ENCODE results near the gene GEN1.

GEN1 gene

DNA sequence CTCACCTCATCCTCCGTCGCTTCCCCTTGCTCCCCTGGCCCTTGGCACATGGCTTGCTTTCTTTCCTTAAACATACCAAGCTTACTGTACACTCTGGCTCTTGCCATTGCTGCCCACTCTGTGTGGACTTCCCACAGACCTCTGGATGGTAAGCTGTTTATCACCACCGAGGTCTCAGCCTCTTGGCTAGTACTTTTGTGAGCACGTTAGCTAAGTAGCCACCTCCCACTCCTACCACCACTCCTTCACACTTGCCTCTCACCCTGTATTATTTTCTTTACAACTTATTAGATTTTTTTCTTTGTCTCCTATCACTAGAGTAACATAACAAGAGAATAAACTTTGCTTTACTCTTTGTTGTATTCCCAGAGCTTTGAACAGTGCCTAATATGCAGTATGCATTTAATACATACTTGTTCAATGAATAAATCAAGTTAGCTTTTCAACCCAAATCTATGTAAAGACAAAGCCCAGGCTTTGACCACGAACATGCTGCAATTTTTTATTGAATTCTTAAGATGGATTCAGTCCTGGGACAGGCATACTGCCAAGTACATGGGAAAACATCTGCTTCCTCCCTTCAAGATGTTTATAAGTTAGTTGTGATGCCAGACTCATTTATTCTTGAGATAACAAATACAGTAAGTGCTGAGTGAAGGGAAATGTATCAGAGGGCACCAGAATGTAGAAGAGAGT is 37.3 kb downstream of the GEN1 start:
- TF ChIP-seq, protein P1, sequence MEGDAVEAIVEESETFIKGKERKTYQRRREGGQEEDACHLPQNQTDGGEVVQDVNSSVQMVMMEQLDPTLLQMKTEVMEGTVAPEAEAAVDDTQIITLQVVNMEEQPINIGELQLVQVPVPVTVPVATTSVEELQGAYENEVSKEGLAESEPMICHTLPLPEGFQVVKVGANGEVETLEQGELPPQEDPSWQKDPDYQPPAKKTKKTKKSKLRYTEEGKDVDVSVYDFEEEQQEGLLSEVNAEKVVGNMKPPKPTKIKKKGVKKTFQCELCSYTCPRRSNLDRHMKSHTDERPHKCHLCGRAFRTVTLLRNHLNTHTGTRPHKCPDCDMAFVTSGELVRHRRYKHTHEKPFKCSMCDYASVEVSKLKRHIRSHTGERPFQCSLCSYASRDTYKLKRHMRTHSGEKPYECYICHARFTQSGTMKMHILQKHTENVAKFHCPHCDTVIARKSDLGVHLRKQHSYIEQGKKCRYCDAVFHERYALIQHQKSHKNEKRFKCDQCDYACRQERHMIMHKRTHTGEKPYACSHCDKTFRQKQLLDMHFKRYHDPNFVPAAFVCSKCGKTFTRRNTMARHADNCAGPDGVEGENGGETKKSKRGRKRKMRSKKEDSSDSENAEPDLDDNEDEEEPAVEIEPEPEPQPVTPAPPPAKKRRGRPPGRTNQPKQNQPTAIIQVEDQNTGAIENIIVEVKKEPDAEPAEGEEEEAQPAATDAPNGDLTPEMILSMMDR (conservative IDR thresholded peaks at IDR 0.05; ENCODE audit: low read depth), result no peak
- CTCF ChIA-PET, result interaction anchor here (0.5 to 0.6 kb wide), 2 partner anchors 134 to 633 kb away, joined by 3 to 4 read pairs; no protein-coding TSS in a partner anchor
- no peak overlapping the region for H3K27ac ChIP-seq
- POLR2A ChIA-PET (ENCODE audit: low non-redundant PET), result no interaction called here
- no peak for DNase-seq (ENCODE audit: low spot score)

DNA sequence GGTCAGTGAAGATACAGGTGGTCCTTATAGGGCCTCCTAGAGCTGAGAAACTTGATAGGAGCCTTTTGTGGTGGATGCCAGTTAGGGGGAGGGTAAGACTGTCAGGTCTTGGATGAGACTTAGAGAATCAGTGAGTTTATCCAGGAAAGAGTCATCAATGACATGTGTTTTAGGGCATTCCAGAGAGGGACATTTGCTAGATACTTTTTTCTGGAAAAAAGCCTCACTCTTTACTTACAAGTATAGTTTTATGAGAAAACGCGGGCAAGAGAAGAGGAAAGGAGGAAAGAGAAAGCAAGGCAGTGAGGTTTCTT is 37.8 kb downstream of the GEN1 start:
- TF ChIP-seq, protein P1 (conservative IDR thresholded peaks at IDR 0.05; ENCODE audit: low read depth), result no peak
- no peak for DNase-seq (ENCODE audit: low spot score)
- CTCF ChIA-PET, result interaction anchor here (0.6 kb wide), 1 partner anchor 135 kb away, joined by 4 read pairs; no protein-coding TSS in a partner anchor
- no peak overlapping the region for H3K27ac ChIP-seq
- POLR2A ChIA-PET (ENCODE audit: low non-redundant PET), result no interaction called here

DNA sequence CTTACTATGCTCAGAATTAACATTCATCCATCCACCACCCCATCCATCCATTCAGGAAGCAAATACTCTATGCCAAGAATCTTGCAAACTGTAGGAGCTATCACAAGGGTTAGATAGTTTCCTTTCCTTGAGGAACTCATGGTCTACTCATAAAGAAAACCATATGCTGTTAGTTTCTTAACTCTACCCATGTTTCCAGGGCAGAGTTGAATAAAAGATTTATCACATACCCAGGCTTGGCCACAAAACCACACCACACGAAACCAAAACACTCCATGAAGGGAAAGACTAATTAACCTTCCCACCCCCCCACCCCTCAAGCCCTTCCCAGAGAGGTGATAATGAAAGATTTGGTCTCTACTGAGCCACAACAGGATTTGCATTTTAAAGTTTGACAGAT is 38.6 kb downstream of the GEN1 start:
- no peak overlapping the region for H3K27ac ChIP-seq
- ChIA-PET CTCF (interaction anchor here (0.7 kb wide), 1 partner anchor 1831 kb away, joined by 3 read pairs; no protein-coding TSS in a partner anchor), POLR2A (ENCODE audit: low non-redundant PET) (no interaction called here)
- TF ChIP-seq, protein P1 (conservative IDR thresholded peaks at IDR 0.05; ENCODE audit: low read depth), result no peak
- DNase-seq (ENCODE audit: low spot score), result no peak

GRCh38 chr2:17793296-17793695 is 39.4 kb downstream of the GEN1 start:
- POLR2A ChIA-PET (ENCODE audit: low non-redundant PET), result interaction anchor here (0.6 kb wide), 1 partner anchor 12 kb away, joined by 3 read pairs; no protein-coding TSS in a partner anchor
- TF ChIP-seq, protein P1 (conservative IDR thresholded peaks at IDR 0.05; ENCODE audit: low read depth), result no peak
- CTCF ChIA-PET, result no interaction called here
- DNase-seq (ENCODE audit: low spot score), result no peak
- H3K27ac ChIP-seq, result no peak overlapping the region

DNA sequence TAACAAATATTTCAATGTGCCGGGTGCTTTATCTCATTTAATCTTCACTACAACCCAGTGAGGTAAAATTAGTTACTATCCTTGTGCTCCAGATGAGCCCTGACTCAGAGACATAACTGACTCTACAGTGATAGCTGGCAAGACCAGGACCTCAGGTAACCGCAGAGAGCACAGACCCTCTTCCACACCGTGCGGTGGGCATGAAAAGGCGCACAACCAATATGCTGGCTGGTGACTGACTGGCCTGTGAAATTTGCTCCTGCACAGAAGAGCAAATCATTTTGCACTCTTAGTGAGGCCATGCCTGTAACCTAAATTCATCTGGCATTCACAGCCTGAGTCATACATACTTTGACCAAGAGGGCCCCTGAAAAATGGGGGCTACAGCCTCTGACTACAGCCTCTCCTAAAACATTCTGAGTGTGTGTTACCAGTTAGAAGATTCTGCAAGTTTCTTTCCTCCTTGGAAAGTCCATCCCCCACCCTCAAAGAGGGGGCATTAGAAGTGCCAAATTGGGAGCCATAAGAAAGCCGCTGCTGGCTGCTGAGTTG is 39.9 kb downstream of the GEN1 start:
- ChIA-PET CTCF (no interaction called here), POLR2A (ENCODE audit: low non-redundant PET) (no interaction called here)

GRCh38 chr2:17795309-17795708 is 41.4 kb downstream of the GEN1 start:
- no peak overlapping the region for H3K27ac ChIP-seq
- POLR2A ChIA-PET (ENCODE audit: low non-redundant PET), result no interaction called here
- no peak for DNase-seq (ENCODE audit: low spot score)
- CTCF ChIA-PET, result no interaction called here
- TF ChIP-seq, protein P1 (conservative IDR thresholded peaks at IDR 0.05; ENCODE audit: low read depth), result no peak

More for the DNA sequence above, 39.9 kb downstream of the GEN1 start:
- TF ChIP-seq, protein P1 (conservative IDR thresholded peaks at IDR 0.05; ENCODE audit: low read depth), result no peak
- DNase-seq (ENCODE audit: low spot score), result no peak
- no peak overlapping the region for H3K27ac ChIP-seq

Measured in RWPE1 (cell line).